K562 (cell line): ENCODE data around the gene BRINP1. TPM values are rescaled to one million over a fixed set of nuclear protein-coding genes. Genes with fewer than 3 reads are reported as not detected.

Experiments
- ATAC-seq: fragments of 200-7000 bp; cut with Tn5 transposase; 3 replicates; pipeline ENCODE4 v1.9.1; 2020; ENCODE audit warnings: moderate library complexity
- BruUV-seq: library from RNA; stranded (reverse); fragments of 400-500 nt; replicated peaks from 2 replicates; lab custom pipeline; 2021; lab: Mats Ljungman, UMichigan
- CTCF ChIA-PET: fragments of 300-600 bp; formaldehyde crosslinking; extraction: SDS; loops from one replicate; lab custom pipeline; 2021; ENCODE audit warnings: low intra/inter-chr PET ratio; lab: Yijun Ruan, JAX
- POLR2A ChIA-PET: fragments of 300-600, 350-650 bp; sonication (Branson Sonifier 250); formaldehyde crosslinking; extraction: SDS; loops from one replicate; lab custom pipeline; 2021; ENCODE audit warnings: antibody characterized with exemption, inconsistent platforms; lab: Yijun Ruan, JAX
- DNase-seq, 4 experiments: peaks; one replicate each; pipeline versions ENCODE4 v3.0.0 to v3.0.0-alpha.2; 2011 to 2018; ENCODE audit warnings: low spot score in 3 of 4, mixed read lengths in 3 of 4; ENCODE audit errors: extremely low read depth in 1 of 4
- FAIRE-seq: peaks from 2 replicates; lab custom pipeline; 2011; peaks lifted over from hg19 to GRCh38; lab: Jason Lieb, UNC
- H2AFZ ChIP-seq: 2 replicates; pipeline ENCODE4 v1.6.0; 2011; ENCODE audit warnings: low read depth, low read length, control low read depth, inconsistent platforms
- H3K27ac ChIP-seq: fragments of 200-600 bp; 3 replicates; pipeline ENCODE4 v1.8.0; 2011; ENCODE audit warnings: low read depth, mild to moderate bottlenecking, control low read depth, inconsistent platforms, low read length, moderate library complexity, mixed read lengths; ENCODE audit errors: extremely low read depth
- H3K27me3 ChIP-seq, 2 experiments: fragments of 300-600 bp in 1 of 2; 2 replicates in 1 of 2; 3 replicates in 1 of 2; pipeline versions ENCODE4 v1.6.0 to v1.8.0; 2011; ENCODE audit warnings: inconsistent platforms in 2 of 2, low read length in 2 of 2, mild to moderate bottlenecking in 1 of 2, mixed read lengths in 1 of 2, moderate library complexity in 1 of 2; ENCODE audit not compliant: control insufficient read depth in 2 of 2, insufficient read depth in 2 of 2
- H3K36me3 ChIP-seq: fragments of 300-600 bp; 3 replicates; pipeline ENCODE4 v1.8.0; 2011; ENCODE audit warnings: mild to moderate bottlenecking, low read length, inconsistent platforms; ENCODE audit not compliant: control insufficient read depth, insufficient read depth
- H3K4me1 ChIP-seq, 2 experiments: fragments of 200-600 bp in 1 of 2; replicated peaks in 1 of 2; 2 replicates in 1 of 2; 3 replicates in 1 of 2; pipeline versions ENCODE4 v1.5.1 to v1.8.0; 2011; ENCODE audit warnings: inconsistent platforms in 2 of 2, low read length in 2 of 2, mild to moderate bottlenecking in 1 of 2, mixed read lengths in 1 of 2, moderate library complexity in 1 of 2; ENCODE audit not compliant: control insufficient read depth in 2 of 2, insufficient read depth in 2 of 2
- H3K4me2 ChIP-seq: 2 replicates; pipeline ENCODE4 v1.6.1; 2011; ENCODE audit warnings: low read length, control low read depth, inconsistent platforms, mixed read lengths; ENCODE audit not compliant: insufficient read depth
- H3K4me3 ChIP-seq: fragments of 200-600 bp; sonication (generic), shearing (Covaris generic); 2 replicates; pipeline ENCODE4 v1.5.1; 2016; ENCODE audit warnings: control low read depth, inconsistent platforms
- H3K79me2 ChIP-seq: fragments of 200-600 bp; 3 replicates; pipeline ENCODE4 v1.8.0; 2011; ENCODE audit warnings: low read length, inconsistent platforms; ENCODE audit not compliant: control insufficient read depth, insufficient read depth
- H3K9ac ChIP-seq, 2 experiments: 2 replicates each; pipeline versions ENCODE4 v1.6.0 to v1.6.1; 2011; ENCODE audit warnings: low read depth in 2 of 2, low read length in 2 of 2, control low read depth in 1 of 2, inconsistent platforms in 1 of 2, mild to moderate bottlenecking in 1 of 2, mixed read lengths in 1 of 2; ENCODE audit not compliant: insufficient read depth in 1 of 2
- H3K9me1 ChIP-seq: one replicate; pipeline ENCODE4 v1.6.0; 2011; ENCODE audit warnings: inconsistent platforms, mild to moderate bottlenecking, low read length, moderate library complexity; ENCODE audit not compliant: control insufficient read depth, insufficient read depth
- H3K9me3 ChIP-seq: replicated peaks from 2 replicates; pipeline ENCODE4 v1.5.1; 2011; ENCODE audit warnings: low read depth, low read length, inconsistent platforms; ENCODE audit not compliant: control insufficient read depth, insufficient read depth
- H4K20me1 ChIP-seq: replicated peaks from 2 replicates; pipeline ENCODE4 v1.6.1; 2011; ENCODE audit warnings: low read length, inconsistent platforms, mixed read lengths; ENCODE audit not compliant: control insufficient read depth, insufficient read depth
- CBFB ChIP-seq: sonication (generic); formaldehyde crosslinking; IDR thresholded peaks from 2 replicates; pipeline ENCODE4 v1.4.0; 2020; ENCODE audit warnings: mild to moderate bottlenecking, missing genetic modification reagents
- E2F3 ChIP-seq: fragments of 250-450 bp; sonication (Bioruptor Pico); IDR thresholded peaks from 2 replicates; pipeline ENCODE4 v1.4.0; 2020; ENCODE audit warnings: mild to moderate bottlenecking
- GTF2F1 ChIP-seq: IDR thresholded peaks from 2 replicates; pipeline ENCODE4 v1.6.1; 2011; ENCODE audit warnings: low read depth, low read length, improper control_type of control experiment
- JUN ChIP-seq, 2 experiments: sonication (generic) in 1 of 2; formaldehyde crosslinking in 1 of 2; IDR thresholded peaks; 2 replicates each; pipeline versions ENCODE4 v1.6.1 to v1.8.0; 2012 to 2022; ENCODE audit warnings: borderline replicate concordance in 2 of 2, mild to moderate bottlenecking in 2 of 2, improper control_type of control experiment in 1 of 2, low read depth in 1 of 2, low read length in 1 of 2, missing genetic modification reagents in 1 of 2
- KAT2B ChIP-seq: IDR thresholded peaks from one replicate; pipeline ENCODE4 v1.6.1; 2012; ENCODE audit warnings: low read depth, mild to moderate bottlenecking, control low read depth, inconsistent platforms, low read length, moderate library complexity
- ZC3H11A ChIP-seq: IDR thresholded peaks from 2 replicates; pipeline ENCODE4 v1.6.1; 2012; ENCODE audit warnings: low read depth, low read length, improper control_type of control experiment
- ZNF184 ChIP-seq: sonication (generic); formaldehyde crosslinking; IDR thresholded peaks from 2 replicates; pipeline ENCODE4 v1.5.0; 2020; ENCODE audit warnings: missing genetic modification reagents
- WGBS: fragments of 100-300 bp; shearing (Covaris generic); methylation state at CpG from one replicate; pipeline ENCODE4 v1.1.6; 2016; ENCODE audit warnings: low coverage, mixed read lengths; ENCODE audit not compliant: insufficient coverage; ENCODE audit errors: missing lambda C conversion rate; 5-methylcytosine and 5-hydroxymethylcytosine counted together
- in situ Hi-C: fragments of 300-500 bp; cut with MboI; formaldehyde crosslinking; loops from 4 replicates; pipeline ENCODE4 v1.15.0; 2018; ENCODE audit warnings: inconsistent platforms, mixed read lengths
- intact Hi-C: fragments of 100-400 bp; cut with micrococcal nuclease; formaldehyde crosslinking; loops from 2 replicates; pipeline ENCODE4 v1.14.2; 2022
- polyA plus RNA-seq, 8 experiments: library from polyadenylated mRNA; depleted of rRNA in 4 of 8; stranded (reverse) in 5 of 8; unstranded in 3 of 8; fragments of >200 nt; fragmentation: Nextera tagmentation in 2 of 8; fragmentation: Illumina TruSeq in 1 of 8; extraction: Ambion mirVana in 2 of 8; extraction: Trizol in 1 of 8; gene quantifications; 2 replicates each; pipeline versions ENCODE4 v1.2.1 to v1.2.3, GENCODE V29; 2011 to 2014; ENCODE audit warnings: inconsistent platforms in 1 of 8, missing spikeins in 1 of 8
- total RNA-seq, 7 experiments: library from RNA; depleted of rRNA in 6 of 7; stranded (reverse); fragments of >200 nt in 6 of 7; fragmentation: Illumina TruSeq in 2 of 7; extraction: Trizol in 2 of 7; gene quantifications; 2 replicates each; pipeline versions ENCODE4 v1.2.1 to v1.2.3, GENCODE V29; 2011 to 2021; ENCODE audit warnings: low replicate concordance in 1 of 7
- TF ChIP-seq, protein P1 (sequence below): fragments of 450-650 bp; formaldehyde crosslinking; IDR thresholded peaks from 2 replicates; pipeline ENCODE4 v1.4.0; 2020; ENCODE audit warnings: mild to moderate bottlenecking
- TF ChIP-seq, protein P2 (sequence below), 3 experiments: fragments of 200-800 bp in 1 of 3; sonication (Bioruptor generic) in 1 of 3; sonication (generic) in 1 of 3; formaldehyde crosslinking in 1 of 3; IDR thresholded peaks; 2 replicates each; pipeline versions ENCODE4 v1.6.1 to v1.8.0; 2016 to 2022; ENCODE audit warnings: mild to moderate bottlenecking in 2 of 3, missing compliant biosample characterization in 2 of 3, missing genetic modification characterization in 2 of 3, missing genetic modification reagents in 1 of 3
- TF ChIP-seq, protein P3 (sequence below): fragments of 450-650 bp; IDR thresholded peaks from 2 replicates; pipeline ENCODE4 v1.6.1; 2017; ENCODE audit warnings: antibody characterized with exemption, mild to moderate bottlenecking
- TF ChIP-seq, protein P4 (sequence below): fragments of 450-650 bp; IDR thresholded peaks from 2 replicates; pipeline ENCODE4 v1.6.1; 2016; ENCODE audit warnings: missing biosample characterization, missing genetic modification characterization
- TF ChIP-seq, protein P5 (sequence below): sonication (generic); formaldehyde crosslinking; IDR thresholded peaks from 2 replicates; pipeline ENCODE4 v1.8.0; 2022; ENCODE audit warnings: mild to moderate bottlenecking, missing genetic modification reagents

BRINP1 gene
- total and polyA plus RNA-seq, 9 of the 15 experiments (the other 6 are each of a cell fraction or from before 2014, with no cell fraction given) = not detected

DNA sequence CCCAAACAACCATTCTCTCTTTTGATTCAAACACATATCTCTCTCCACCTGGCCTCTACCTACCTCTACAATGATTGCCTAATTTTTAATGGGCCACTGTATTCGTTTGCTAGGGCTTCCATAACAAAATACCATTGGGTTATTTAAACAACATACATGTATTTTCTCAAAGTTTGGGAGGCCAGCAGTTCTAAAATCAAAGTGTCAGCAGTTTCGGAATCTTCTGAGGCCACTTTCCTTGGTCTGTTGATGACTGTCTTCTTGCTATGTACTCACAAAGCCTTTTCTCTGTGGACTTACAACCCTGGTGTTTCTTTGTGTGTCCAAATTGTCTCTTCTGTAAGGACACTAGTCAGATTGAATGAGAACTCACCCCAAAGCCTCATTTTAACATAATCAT lies 214.7 kb downstream of the BRINP1 start:
- no peaks in the 10 kb centered on the region for H4K20me1 ChIP-seq
- no peak for ATAC-seq
- H3K4me3 ChIP-seq = no peak overlapping the region
- intact Hi-C loops = no loop called here
- no peak for DNase-seq
- FAIRE-seq = no peak
- H3K27me3 ChIP-seq = no peaks in the 10 kb centered on the region
- ChIA-PET POLR2A (no interaction called here), CTCF (no interaction called here)
- H2AFZ ChIP-seq = no peak overlapping the region
- H3K9me1 ChIP-seq = no peaks in the 10 kb centered on the region
- H3K4me1 ChIP-seq = no peaks in the 10 kb centered on the region
- BruUV-seq = no TSS peak
- no peaks in the 10 kb centered on the region for H3K36me3 ChIP-seq
- in situ Hi-C loops = no loop called here
- no peak overlapping the region for H3K9ac ChIP-seq
- H3K4me2 ChIP-seq = no peak overlapping the region
- whole genome bisulfite sequencing = 0% methylated on average over 2 of the region's 2 CpGs
- H3K9me3 ChIP-seq = no peaks in the 10 kb centered on the region
- no peaks in the 10 kb centered on the region for H3K79me2 ChIP-seq
- H3K27ac ChIP-seq = no peak overlapping the region
- TF ChIP-seq ZC3H11A = no peak
- TF ChIP-seq, protein P1, sequence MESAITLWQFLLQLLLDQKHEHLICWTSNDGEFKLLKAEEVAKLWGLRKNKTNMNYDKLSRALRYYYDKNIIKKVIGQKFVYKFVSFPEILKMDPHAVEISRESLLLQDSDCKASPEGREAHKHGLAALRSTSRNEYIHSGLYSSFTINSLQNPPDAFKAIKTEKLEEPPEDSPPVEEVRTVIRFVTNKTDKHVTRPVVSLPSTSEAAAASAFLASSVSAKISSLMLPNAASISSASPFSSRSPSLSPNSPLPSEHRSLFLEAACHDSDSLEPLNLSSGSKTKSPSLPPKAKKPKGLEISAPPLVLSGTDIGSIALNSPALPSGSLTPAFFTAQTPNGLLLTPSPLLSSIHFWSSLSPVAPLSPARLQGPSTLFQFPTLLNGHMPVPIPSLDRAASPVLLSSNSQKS (CRISPR knock-in tag) = no peak
- TF ChIP-seq, protein P2, sequence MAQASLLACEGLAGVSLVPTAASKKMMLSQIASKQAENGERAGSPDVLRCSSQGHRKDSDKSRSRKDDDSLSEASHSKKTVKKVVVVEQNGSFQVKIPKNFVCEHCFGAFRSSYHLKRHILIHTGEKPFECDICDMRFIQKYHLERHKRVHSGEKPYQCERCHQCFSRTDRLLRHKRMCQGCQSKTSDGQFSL (CRISPR knock-in tag; IDR thresholded peaks at IDR 0.05) = no peak
- TF ChIP-seq, protein P2 (tag; IDR thresholded peaks at IDR 0.05) = no peak
- TF ChIP-seq, protein P3, sequence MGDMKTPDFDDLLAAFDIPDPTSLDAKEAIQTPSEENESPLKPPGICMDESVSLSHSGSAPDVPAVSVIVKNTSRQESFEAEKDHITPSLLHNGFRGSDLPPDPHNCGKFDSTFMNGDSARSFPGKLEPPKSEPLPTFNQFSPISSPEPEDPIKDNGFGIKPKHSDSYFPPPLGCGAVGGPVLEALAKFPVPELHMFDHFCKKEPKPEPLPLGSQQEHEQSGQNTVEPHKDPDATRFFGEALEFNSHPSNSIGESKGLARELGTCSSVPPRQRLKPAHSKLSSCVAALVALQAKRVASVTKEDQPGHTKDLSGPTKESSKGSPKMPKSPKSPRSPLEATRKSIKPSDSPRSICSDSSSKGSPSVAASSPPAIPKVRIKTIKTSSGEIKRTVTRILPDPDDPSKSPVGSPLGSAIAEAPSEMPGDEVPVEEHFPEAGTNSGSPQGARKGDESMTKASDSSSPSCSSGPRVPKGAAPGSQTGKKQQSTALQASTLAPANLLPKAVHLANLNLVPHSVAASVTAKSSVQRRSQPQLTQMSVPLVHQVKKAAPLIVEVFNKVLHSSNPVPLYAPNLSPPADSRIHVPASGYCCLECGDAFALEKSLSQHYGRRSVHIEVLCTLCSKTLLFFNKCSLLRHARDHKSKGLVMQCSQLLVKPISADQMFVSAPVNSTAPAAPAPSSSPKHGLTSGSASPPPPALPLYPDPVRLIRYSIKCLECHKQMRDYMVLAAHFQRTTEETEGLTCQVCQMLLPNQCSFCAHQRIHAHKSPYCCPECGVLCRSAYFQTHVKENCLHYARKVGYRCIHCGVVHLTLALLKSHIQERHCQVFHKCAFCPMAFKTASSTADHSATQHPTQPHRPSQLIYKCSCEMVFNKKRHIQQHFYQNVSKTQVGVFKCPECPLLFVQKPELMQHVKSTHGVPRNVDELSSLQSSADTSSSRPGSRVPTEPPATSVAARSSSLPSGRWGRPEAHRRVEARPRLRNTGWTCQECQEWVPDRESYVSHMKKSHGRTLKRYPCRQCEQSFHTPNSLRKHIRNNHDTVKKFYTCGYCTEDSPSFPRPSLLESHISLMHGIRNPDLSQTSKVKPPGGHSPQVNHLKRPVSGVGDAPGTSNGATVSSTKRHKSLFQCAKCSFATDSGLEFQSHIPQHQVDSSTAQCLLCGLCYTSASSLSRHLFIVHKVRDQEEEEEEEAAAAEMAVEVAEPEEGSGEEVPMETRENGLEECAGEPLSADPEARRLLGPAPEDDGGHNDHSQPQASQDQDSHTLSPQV = no peak
- TF ChIP-seq KAT2B = no peak
- TF ChIP-seq, protein P4, sequence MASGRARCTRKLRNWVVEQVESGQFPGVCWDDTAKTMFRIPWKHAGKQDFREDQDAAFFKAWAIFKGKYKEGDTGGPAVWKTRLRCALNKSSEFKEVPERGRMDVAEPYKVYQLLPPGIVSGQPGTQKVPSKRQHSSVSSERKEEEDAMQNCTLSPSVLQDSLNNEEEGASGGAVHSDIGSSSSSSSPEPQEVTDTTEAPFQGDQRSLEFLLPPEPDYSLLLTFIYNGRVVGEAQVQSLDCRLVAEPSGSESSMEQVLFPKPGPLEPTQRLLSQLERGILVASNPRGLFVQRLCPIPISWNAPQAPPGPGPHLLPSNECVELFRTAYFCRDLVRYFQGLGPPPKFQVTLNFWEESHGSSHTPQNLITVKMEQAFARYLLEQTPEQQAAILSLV (tag) = no peak
- no peak for TF ChIP-seq GTF2F1
- TF ChIP-seq, protein P5, sequence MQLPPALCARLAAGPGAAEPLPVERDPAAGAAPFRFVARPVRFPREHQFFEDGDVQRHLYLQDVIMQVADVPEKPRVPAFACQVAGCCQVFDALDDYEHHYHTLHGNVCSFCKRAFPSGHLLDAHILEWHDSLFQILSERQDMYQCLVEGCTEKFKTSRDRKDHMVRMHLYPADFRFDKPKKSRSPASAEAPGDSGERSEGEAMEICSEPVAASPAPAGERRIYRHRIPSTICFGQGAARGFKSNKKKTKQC (CRISPR knock-in tag) = no peak
- TF ChIP-seq JUN (IDR thresholded peaks at IDR 0.05; ENCODE audit: borderline replicate concordance, low read depth, low read length) = no peak
- no peak for TF ChIP-seq JUN (CRISPR knock-in tag; IDR thresholded peaks at IDR 0.05; ENCODE audit: borderline replicate concordance)
- no peak for TF ChIP-seq ZNF184 (CRISPR knock-in tag)
- TF ChIP-seq CBFB (CRISPR knock-in tag) = no peak
- TF ChIP-seq E2F3 (CRISPR knock-in tag) = no peak
